ENCODE results near the gene GPR84. TPM values are rescaled to one million over a fixed set of nuclear protein-coding genes. Genes with fewer than 3 reads are reported as not detected.

Gene GPR84
- polyA plus RNA-seq, 2 of the 4 experiments (the other 2 are of a cell fraction), result not detected

DNA sequence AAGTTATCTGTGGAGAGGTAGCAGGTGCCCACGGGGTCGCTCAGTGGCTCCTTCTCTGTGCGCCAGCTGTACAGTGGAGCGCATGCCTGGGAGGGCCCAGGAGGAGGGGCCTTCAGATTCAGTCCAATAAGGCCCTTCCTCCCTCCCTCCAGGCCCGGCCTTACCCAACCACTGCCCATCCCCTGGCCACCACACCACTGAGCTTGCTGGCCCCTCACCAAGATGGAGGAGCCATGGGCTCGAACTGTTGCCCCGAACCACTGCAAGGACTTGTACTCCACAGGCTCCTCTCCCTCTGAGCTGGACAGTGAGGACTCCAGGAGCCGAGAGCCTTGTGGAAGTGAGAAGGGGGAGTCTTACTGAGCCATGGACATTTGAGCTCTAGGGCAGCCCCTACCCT, 45.0 kb upstream of the GPR84 start:
- POLR2A ChIA-PET, result no interaction called here
- CTCF ChIA-PET, result interaction anchor here (0.6 to 2.6 kb wide), 9 partner anchors 8 to 30 kb away, joined by 3 to 44 read pairs (median 4); no protein-coding TSS in a partner anchor

DNA sequence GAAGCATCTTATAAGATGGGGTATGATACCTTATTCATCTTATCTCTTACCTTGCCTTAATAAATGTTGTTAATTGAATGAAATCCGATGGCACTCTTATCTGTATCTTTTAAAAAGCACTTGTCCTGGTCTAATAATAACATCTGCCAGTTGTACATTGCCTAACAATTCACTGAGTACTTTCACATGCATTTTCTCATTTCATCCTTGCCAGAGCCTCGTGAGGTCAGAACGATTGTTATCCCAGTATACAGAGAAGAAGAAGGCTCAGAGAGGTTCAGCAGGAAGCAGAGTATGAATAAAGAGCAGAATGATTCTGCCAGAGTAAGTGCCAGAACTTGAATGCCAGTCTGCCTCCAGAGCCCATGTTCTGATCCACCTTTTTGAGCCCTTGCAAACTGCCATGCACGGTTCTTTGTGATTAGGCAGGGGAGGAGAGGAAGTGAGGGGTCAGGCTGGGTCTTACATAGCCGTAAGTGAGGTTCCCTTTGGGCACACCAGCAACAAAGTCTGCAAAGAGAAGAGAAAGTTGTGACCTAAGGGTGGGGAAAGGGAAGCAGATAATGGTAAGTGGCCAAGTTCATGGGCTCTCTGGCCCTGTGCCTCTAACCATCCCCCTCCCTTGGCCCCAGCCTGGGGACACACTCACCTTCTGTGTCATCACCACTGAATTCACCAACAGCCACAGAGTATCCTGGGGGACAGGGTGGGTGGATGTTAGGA, 43.1 kb upstream of the GPR84 start:
- TF ChIP-seq NFE2L2 (conservative IDR thresholded peaks at IDR 0.05; ENCODE audit: low read length) (no peak), ZNF302 (CRISPR knock-in tag; IDR thresholded peaks at IDR 0.05) (no peak)
- peaks cover 18% of the 10 kb centered on the region for H3K4me1 ChIP-seq
- FAIRE-seq (no peak), ATAC-seq (no peak), DNase-seq (ENCODE audit: low read depth in 1 of 2, low spot score in 1 of 2) (no peak)
- POLR2A ChIA-PET, result no interaction called here
- no peak overlapping the region for H3K4me3 ChIP-seq
- 84% methylated on average over 5 of the region's 5 CpGs for WGBS (ENCODE audit: missing lambda C conversion rate)
- no peak overlapping the region for H3K27ac ChIP-seq
- H3K9me3 ChIP-seq, result no peaks in the 10 kb centered on the region
- no peak overlapping the region for H3K4me2 ChIP-seq
- CTCF ChIA-PET, result interaction anchor here (2.2 to 2.6 kb wide), 4 partner anchors 9 to 32 kb away, joined by 7 to 44 read pairs (median 20); no protein-coding TSS in a partner anchor

More for the DNA sequence above, 45.0 kb upstream of the GPR84 start:
- Histone ChIP-seq H3K4me1 (peaks cover 32% of the 10 kb centered on the region), H3K27ac (no peak overlapping the region), H3K9me3 (no peaks in the 10 kb centered on the region), H3K4me2 (no peak overlapping the region), H3K4me3 (no peak overlapping the region)
- ATAC-seq (peak in 1 of 2 experiments; percentile 11; a peak in 1 of 6 replicates), FAIRE-seq (no peak), DNase-seq (ENCODE audit: low read depth in 1 of 2, low spot score in 1 of 2) (no peak)
- WGBS (ENCODE audit: missing lambda C conversion rate), result 98% methylated on average over 7 of the region's 8 CpGs
- TF ChIP-seq NR3C1 (IDR thresholded peaks at IDR 0.05), result no peak
- TF ChIP-seq, protein P1, sequence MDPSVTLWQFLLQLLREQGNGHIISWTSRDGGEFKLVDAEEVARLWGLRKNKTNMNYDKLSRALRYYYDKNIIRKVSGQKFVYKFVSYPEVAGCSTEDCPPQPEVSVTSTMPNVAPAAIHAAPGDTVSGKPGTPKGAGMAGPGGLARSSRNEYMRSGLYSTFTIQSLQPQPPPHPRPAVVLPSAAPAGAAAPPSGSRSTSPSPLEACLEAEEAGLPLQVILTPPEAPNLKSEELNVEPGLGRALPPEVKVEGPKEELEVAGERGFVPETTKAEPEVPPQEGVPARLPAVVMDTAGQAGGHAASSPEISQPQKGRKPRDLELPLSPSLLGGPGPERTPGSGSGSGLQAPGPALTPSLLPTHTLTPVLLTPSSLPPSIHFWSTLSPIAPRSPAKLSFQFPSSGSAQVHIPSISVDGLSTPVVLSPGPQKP (IDR thresholded peaks at IDR 0.05; ENCODE audit: low read depth, low read length), result no peak
- TF ChIP-seq GATA3 (IDR thresholded peaks at IDR 0.05; ENCODE audit: borderline replicate concordance), result no peak
- no peak for TF ChIP-seq ZFP36 (IDR thresholded peaks at IDR 0.05; ENCODE audit: borderline replicate concordance, partially characterized antibody)
- TF ChIP-seq, protein P2, sequence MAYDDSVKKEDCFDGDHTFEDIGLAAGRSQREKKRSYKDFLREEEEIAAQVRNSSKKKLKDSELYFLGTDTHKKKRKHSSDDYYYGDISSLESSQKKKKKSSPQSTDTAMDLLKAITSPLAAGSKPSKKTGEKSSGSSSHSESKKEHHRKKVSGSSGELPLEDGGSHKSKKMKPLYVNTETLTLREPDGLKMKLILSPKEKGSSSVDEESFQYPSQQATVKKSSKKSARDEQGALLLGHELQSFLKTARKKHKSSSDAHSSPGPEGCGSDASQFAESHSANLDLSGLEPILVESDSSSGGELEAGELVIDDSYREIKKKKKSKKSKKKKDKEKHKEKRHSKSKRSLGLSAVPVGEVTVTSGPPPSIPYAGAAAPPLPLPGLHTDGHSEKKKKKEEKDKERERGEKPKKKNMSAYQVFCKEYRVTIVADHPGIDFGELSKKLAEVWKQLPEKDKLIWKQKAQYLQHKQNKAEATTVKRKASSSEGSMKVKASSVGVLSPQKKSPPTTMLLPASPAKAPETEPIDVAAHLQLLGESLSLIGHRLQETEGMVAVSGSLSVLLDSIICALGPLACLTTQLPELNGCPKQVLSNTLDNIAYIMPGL (CRISPR knock-in tag; IDR thresholded peaks at IDR 0.05; ENCODE audit: borderline replicate concordance), result no peak
- no peak for TF ChIP-seq RFX5 (IDR thresholded peaks at IDR 0.05)
- TF ChIP-seq EHF (CRISPR knock-in tag; IDR thresholded peaks at IDR 0.05), result no peak
- TF ChIP-seq, protein P3, sequence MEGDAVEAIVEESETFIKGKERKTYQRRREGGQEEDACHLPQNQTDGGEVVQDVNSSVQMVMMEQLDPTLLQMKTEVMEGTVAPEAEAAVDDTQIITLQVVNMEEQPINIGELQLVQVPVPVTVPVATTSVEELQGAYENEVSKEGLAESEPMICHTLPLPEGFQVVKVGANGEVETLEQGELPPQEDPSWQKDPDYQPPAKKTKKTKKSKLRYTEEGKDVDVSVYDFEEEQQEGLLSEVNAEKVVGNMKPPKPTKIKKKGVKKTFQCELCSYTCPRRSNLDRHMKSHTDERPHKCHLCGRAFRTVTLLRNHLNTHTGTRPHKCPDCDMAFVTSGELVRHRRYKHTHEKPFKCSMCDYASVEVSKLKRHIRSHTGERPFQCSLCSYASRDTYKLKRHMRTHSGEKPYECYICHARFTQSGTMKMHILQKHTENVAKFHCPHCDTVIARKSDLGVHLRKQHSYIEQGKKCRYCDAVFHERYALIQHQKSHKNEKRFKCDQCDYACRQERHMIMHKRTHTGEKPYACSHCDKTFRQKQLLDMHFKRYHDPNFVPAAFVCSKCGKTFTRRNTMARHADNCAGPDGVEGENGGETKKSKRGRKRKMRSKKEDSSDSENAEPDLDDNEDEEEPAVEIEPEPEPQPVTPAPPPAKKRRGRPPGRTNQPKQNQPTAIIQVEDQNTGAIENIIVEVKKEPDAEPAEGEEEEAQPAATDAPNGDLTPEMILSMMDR (IDR thresholded peaks at IDR 0.05), result no peak
- no peak for TF ChIP-seq MAFK (IDR thresholded peaks at IDR 0.05; ENCODE audit: partially characterized antibody)
- no peak for TF ChIP-seq NFE2L2 (conservative IDR thresholded peaks at IDR 0.05; ENCODE audit: low read length)
- TF ChIP-seq, protein P4, sequence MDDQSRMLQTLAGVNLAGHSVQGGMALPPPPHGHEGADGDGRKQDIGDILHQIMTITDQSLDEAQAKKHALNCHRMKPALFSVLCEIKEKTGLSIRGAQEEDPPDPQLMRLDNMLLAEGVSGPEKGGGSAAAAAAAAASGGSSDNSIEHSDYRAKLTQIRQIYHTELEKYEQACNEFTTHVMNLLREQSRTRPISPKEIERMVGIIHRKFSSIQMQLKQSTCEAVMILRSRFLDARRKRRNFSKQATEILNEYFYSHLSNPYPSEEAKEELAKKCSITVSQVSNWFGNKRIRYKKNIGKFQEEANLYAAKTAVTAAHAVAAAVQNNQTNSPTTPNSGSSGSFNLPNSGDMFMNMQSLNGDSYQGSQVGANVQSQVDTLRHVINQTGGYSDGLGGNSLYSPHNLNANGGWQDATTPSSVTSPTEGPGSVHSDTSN (IDR thresholded peaks at IDR 0.05), result no peak
- TF ChIP-seq RARB (CRISPR knock-in tag; IDR thresholded peaks at IDR 0.05), result no peak
- no peak for TF ChIP-seq CHD2 (IDR thresholded peaks at IDR 0.05; ENCODE audit: low read length, partially characterized antibody)
- TF ChIP-seq, protein P5, sequence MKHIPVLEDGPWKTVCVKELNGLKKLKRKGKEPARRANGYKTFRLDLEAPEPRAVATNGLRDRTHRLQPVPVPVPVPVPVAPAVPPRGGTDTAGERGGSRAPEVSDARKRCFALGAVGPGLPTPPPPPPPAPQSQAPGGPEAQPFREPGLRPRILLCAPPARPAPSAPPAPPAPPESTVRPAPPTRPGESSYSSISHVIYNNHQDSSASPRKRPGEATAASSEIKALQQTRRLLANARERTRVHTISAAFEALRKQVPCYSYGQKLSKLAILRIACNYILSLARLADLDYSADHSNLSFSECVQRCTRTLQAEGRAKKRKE (CRISPR knock-in tag; IDR thresholded peaks at IDR 0.05; ENCODE audit: low read depth), result no peak
